H1 (cell line): ENCODE data around the gene ZBTB42. TPM values are rescaled to one million over a fixed set of nuclear protein-coding genes. Genes with fewer than 3 reads are reported as not detected.

Experiments used
- ATF3 ChIP-seq: IDR thresholded peaks from 2 replicates; pipeline ENCODE4 v1.6.1; 2011; ENCODE audit warnings: low read depth, mild to moderate bottlenecking, low read length; ENCODE audit not compliant: insufficient read depth
- BCL11A ChIP-seq, 2 experiments: IDR thresholded peaks; one replicate each; pipeline ENCODE4 v1.6.1; 2011; ENCODE audit warnings: low read depth in 2 of 2, low read length in 2 of 2, mild to moderate bottlenecking in 2 of 2
- NRF1 ChIP-seq: IDR thresholded peaks from 2 replicates; pipeline ENCODE4 v1.6.1; 2011; ENCODE audit warnings: mild to moderate bottlenecking, low read depth, low read length, improper control_type of control experiment
- RNF2 ChIP-seq: fragments of 200-900, 300-1000 bp; sonication (generic); IDR thresholded peaks from 2 replicates; pipeline ENCODE4 v1.7.1; 2016; ENCODE audit warnings: borderline replicate concordance, low read depth, mild to moderate bottlenecking, antibody characterized with exemption, low read length; ENCODE audit not compliant: poor library complexity, severe bottlenecking; ENCODE audit errors: missing control alignments
- SIN3A ChIP-seq, 2 experiments: IDR thresholded peaks in 1 of 2; conservative IDR thresholded peaks in 1 of 2; 2 replicates each; pipeline ENCODE4 v1.6.1; 2011 to 2012; ENCODE audit warnings: low read length in 2 of 2, improper control_type of control experiment in 1 of 2, low read depth in 1 of 2, mild to moderate bottlenecking in 1 of 2
- polyA plus RNA-seq, 7 experiments: library from polyadenylated mRNA; depleted of rRNA in 3 of 7; stranded (reverse) in 5 of 7; unstranded in 2 of 7; fragments of >200 nt in 5 of 7; fragments of 200-250 nt in 2 of 7; gene quantifications; 1 replicate in 5 of 7; 2 replicates in 1 of 7; 4 replicates in 1 of 7; pipeline versions ENCODE4 v1.2.1 to v1.2.3, GENCODE V29; 2011 to 2013; ENCODE audit warnings: missing spikeins in 2 of 7, mixed read lengths in 2 of 7
- total RNA-seq: library from RNA; stranded (reverse); fragmentation: NEBNext Ultra II Directional; extraction: Animal tissue kit (Norgen Biotek cat#: 25700); gene quantifications from 2 replicates; pipeline ENCODE4 v1.2.1, GENCODE V29; 2021

ZBTB42 gene
- total and polyA plus RNA-seq, 2 of the 8 experiments (the other 6 are each of a cell fraction or from before 2014, with no cell fraction given) = 2.8 to 3.1 TPM

GRCh38 chr14:104802394-104803184, 1.7 kb downstream of the ZBTB42 start (continued):
- TF ChIP-seq ATF3 = no peak
- TF ChIP-seq SIN3A (conservative IDR thresholded peaks at IDR 0.05 in 1 of 2, IDR thresholded peaks at IDR 0.05 in 1 of 2; ENCODE audit: low read depth in 1 of 2, low read length in 2 of 2) = no peak
- TF ChIP-seq BCL11A (IDR thresholded peaks at IDR 0.05; ENCODE audit: low read depth in 2 of 2, low read length in 2 of 2) = no peak
- no peak for TF ChIP-seq RNF2
- TF ChIP-seq NRF1 = no peak
- TF ChIP-seq, all 59 proteins: peak for 0
